ENCODE data around the gene REPS2.

- no peak for TF ChIP-seq IRF2 (CRISPR knock-in tag; IDR thresholded peaks at IDR 0.05)
- no peak for TF ChIP-seq SREBF2 (CRISPR knock-in tag; IDR thresholded peaks at IDR 0.05)
- TF ChIP-seq ZNF134 (CRISPR knock-in tag; conservative IDR thresholded peaks at IDR 0.05), result no peak
Measured at GRCh38 chrX:17167915-17168314, 221.5 kb downstream of the REPS2 start.
